ENCODE measurements around the gene ARHGAP35. TPM values are rescaled to one million over a fixed set of nuclear protein-coding genes. Genes with fewer than 3 reads are reported as not detected.

Gene ARHGAP35
- total RNA-seq: 22.3 and 22.8 TPM in 2 replicates

GRCh38 chr19:46860846-46861690 is at the start of gene ARHGAP35:
Gene ARHGAP35, plus strand, starts transcription at chr19:46860997. Its CDS starts 57,679 bp downstream, at chr19:46918676.

GRCh38 chr19:46850228-46851203 is 10.3 kb upstream of the ARHGAP35 start, which contains the start of gene AP2S1:
Gene AP2S1, minus strand, starts transcription at chr19:46850846. Its CDS starts 80 bp downstream, at chr19:46850766.

Other genes with a start within 250 kb of the ARHGAP35 start
- 0.11 TPM in 1 of 2 replicates, not detected in the other for gene PTGIR, start 235.9 kb upstream of the ARHGAP35 start, total RNA-seq
- not detected in 2 replicates for gene GNG8, start 224.8 kb upstream of the ARHGAP35 start, total RNA-seq
- gene DACT3, start 199.8 kb upstream of the ARHGAP35 start, total RNA-seq: 0.09 and 0.11 TPM in 2 replicates
- 22.0 and 33.1 TPM in 2 replicates for gene PRKD2, start 143.9 kb upstream of the ARHGAP35 start, total RNA-seq
- 7.8 and 10.0 TPM in 2 replicates for gene FKRP, start 114.9 kb upstream of the ARHGAP35 start, total RNA-seq
- 74.6 and 86.6 TPM in 2 replicates for gene STRN4, start 114.5 kb upstream of the ARHGAP35 start, total RNA-seq
- 16.4 and 21.6 TPM in 2 replicates for gene SLC1A5, start 72.4 kb upstream of the ARHGAP35 start, total RNA-seq
- 120 and 160 TPM in 2 replicates for gene AP2S1, start 10.2 kb upstream of the ARHGAP35 start, total RNA-seq
- gene NPAS1, start 158.8 kb downstream of the ARHGAP35 start, total RNA-seq: under 0.01 TPM in 1 of 2 replicates, not detected in the other
- 16.8 and 23.7 TPM in 2 replicates for gene TMEM160, start 187.6 kb downstream of the ARHGAP35 start, total RNA-seq